ENCODE data around the gene MPZL1. TPM values are rescaled to one million over a fixed set of nuclear protein-coding genes. Genes with fewer than 3 reads are reported as not detected.

Gene MPZL1
- total and polyA plus RNA-seq, 2 donors (not counting 1 experiment from before 2014, with no cell fraction given), result 81.4 to 158 TPM

GRCh38 chr1:167695756-167696561 is 25.8 kb upstream of the MPZL1 start:
- no peak overlapping the region for H3K4me3 ChIP-seq (replicated peaks in 1 of 4; ENCODE audit: control extremely low read depth in 1 of 4, insufficient read depth in 1 of 4, low read depth in 3 of 4, low read length in 4 of 4)
- no peak overlapping the region for H3K4me2 ChIP-seq (ENCODE audit: extremely low read depth, insufficient read depth, low read length)
- no peak overlapping the region for H3K27ac ChIP-seq (ENCODE audit: insufficient read depth, low read length)
- H3K79me2 ChIP-seq (ENCODE audit: control insufficient read depth, insufficient read depth, low read length), result no peaks in the 10 kb centered on the region
- TF ChIP-seq CTCF (conservative IDR thresholded peaks at IDR 0.05 in 1 of 2, IDR thresholded peaks at IDR 0.05 in 1 of 2; ENCODE audit: low read depth in 1 of 2, low read length in 2 of 2) (no peak), EZH2 (IDR thresholded peaks at IDR 0.05; ENCODE audit: low read length, missing control alignments) (no peak)
- DNase-seq (ENCODE audit: low read depth in 2 of 2), result no peak
- no peaks in the 10 kb centered on the region for H3K36me3 ChIP-seq (ENCODE audit: control insufficient read depth, insufficient read depth, low read length)
- H2AFZ ChIP-seq (ENCODE audit: low read length), result no peak overlapping the region
- H3K9ac ChIP-seq (ENCODE audit: insufficient read depth, low read length), result no peak overlapping the region
- H3K27me3 ChIP-seq (ENCODE audit: control insufficient read depth, insufficient read depth, low read length), result no peaks in the 10 kb centered on the region
- H3K4me1 ChIP-seq (ENCODE audit: control insufficient read depth, extremely low read depth, insufficient read depth, low read length), result no peaks in the 10 kb centered on the region
- no peaks in the 10 kb centered on the region for H3K9me3 ChIP-seq (ENCODE audit: control insufficient read depth, insufficient read depth, low read depth, low read length)
- H4K20me1 ChIP-seq (ENCODE audit: control insufficient read depth, extremely low read depth, insufficient read depth, low read length), result no peaks in the 10 kb centered on the region

GRCh38 chr1:167697667-167698141 is 24.1 kb upstream of the MPZL1 start:
- Histone ChIP-seq H3K4me1 (ENCODE audit: control insufficient read depth, extremely low read depth, insufficient read depth, low read length) (no peaks in the 10 kb centered on the region), H4K20me1 (ENCODE audit: control insufficient read depth, extremely low read depth, insufficient read depth, low read length) (no peaks in the 10 kb centered on the region), H3K4me2 (ENCODE audit: extremely low read depth, insufficient read depth, low read length) (no peak overlapping the region), H3K9me3 (ENCODE audit: control insufficient read depth, insufficient read depth, low read depth, low read length) (no peaks in the 10 kb centered on the region), H3K27ac (ENCODE audit: insufficient read depth, low read length) (no peak overlapping the region), H2AFZ (ENCODE audit: low read length) (no peak overlapping the region), H3K27me3 (ENCODE audit: control insufficient read depth, insufficient read depth, low read length) (no peaks in the 10 kb centered on the region), H3K36me3 (ENCODE audit: control insufficient read depth, insufficient read depth, low read length) (no peaks in the 10 kb centered on the region), H3K4me3 (replicated peaks in 1 of 4; ENCODE audit: control extremely low read depth in 1 of 4, insufficient read depth in 1 of 4, low read depth in 3 of 4, low read length in 4 of 4) (no peak overlapping the region), H3K79me2 (ENCODE audit: control insufficient read depth, insufficient read depth, low read length) (no peaks in the 10 kb centered on the region), H3K9ac (ENCODE audit: insufficient read depth, low read length) (no peak overlapping the region)
- DNase-seq (ENCODE audit: low read depth in 2 of 2), result no peak
- TF ChIP-seq CTCF (conservative IDR thresholded peaks at IDR 0.05 in 1 of 2, IDR thresholded peaks at IDR 0.05 in 1 of 2; ENCODE audit: low read depth in 1 of 2, low read length in 2 of 2), result no peak
- no peak for TF ChIP-seq EZH2 (IDR thresholded peaks at IDR 0.05; ENCODE audit: low read length, missing control alignments)

- no peak for TF ChIP-seq EZH2 (IDR thresholded peaks at IDR 0.05; ENCODE audit: low read length, missing control alignments)
- no peak for TF ChIP-seq CTCF (conservative IDR thresholded peaks at IDR 0.05 in 1 of 2, IDR thresholded peaks at IDR 0.05 in 1 of 2; ENCODE audit: low read depth in 1 of 2, low read length in 2 of 2)
- Histone ChIP-seq H3K79me2 (ENCODE audit: control insufficient read depth, insufficient read depth, low read length) (no peaks in the 10 kb centered on the region), H3K4me1 (ENCODE audit: control insufficient read depth, extremely low read depth, insufficient read depth, low read length) (no peaks in the 10 kb centered on the region), H3K27ac (ENCODE audit: insufficient read depth, low read length) (no peak overlapping the region), H3K9ac (ENCODE audit: insufficient read depth, low read length) (no peak overlapping the region), H3K9me3 (ENCODE audit: control insufficient read depth, insufficient read depth, low read depth, low read length) (no peaks in the 10 kb centered on the region), H4K20me1 (ENCODE audit: control insufficient read depth, extremely low read depth, insufficient read depth, low read length) (no peaks in the 10 kb centered on the region), H3K4me2 (ENCODE audit: extremely low read depth, insufficient read depth, low read length) (no peak overlapping the region), H3K27me3 (ENCODE audit: control insufficient read depth, insufficient read depth, low read length) (peaks cover 2% of the 10 kb centered on the region), H2AFZ (ENCODE audit: low read length) (no peak overlapping the region), H3K4me3 (replicated peaks in 1 of 4; ENCODE audit: control extremely low read depth in 1 of 4, insufficient read depth in 1 of 4, low read depth in 3 of 4, low read length in 4 of 4) (no peak overlapping the region), H3K36me3 (ENCODE audit: control insufficient read depth, insufficient read depth, low read length) (no peaks in the 10 kb centered on the region)
- no peak for DNase-seq (ENCODE audit: low read depth in 2 of 2)
Measured at GRCh38 chr1:167698313-167698712, 23.5 kb upstream of the MPZL1 start.
